ENCODE results near the gene CCDC186.
"Not testable (repeated sequence)": the region's sequence is repeated elsewhere in the genome, so short reads cannot be mapped to it uniquely, and the experiment has no call there.

The CCDC186 gene

DNA sequence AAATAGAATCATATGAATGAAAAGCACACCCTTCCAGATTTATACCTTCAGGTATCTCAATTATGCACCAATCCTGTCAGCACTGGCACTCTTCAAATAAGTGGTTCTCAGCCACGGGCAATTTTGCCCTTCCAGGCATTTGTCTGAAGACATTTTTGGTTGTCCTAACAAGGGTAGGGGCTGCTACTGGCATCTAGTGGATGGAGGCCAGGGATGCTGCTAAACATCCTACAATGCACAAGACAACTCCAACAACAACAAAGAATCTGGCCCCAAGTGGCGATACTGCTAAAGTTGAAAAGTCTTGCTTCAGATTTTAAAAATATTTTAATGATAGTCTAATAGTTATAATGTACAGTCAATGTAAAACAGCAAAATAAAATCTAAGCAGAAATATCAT lies 16.1 kb downstream of the CCDC186 start:
- TF ChIP-seq CTCF (IDR thresholded peaks at IDR 0.05; ENCODE audit: borderline replicate concordance, extremely low read depth, low read length, poor library complexity, severe bottlenecking): no peak
- no peak for TF ChIP-seq EZH2 (IDR thresholded peaks at IDR 0.05; ENCODE audit: borderline replicate concordance, low read depth, low read length, severe bottlenecking)
- no peak for DNase-seq

GRCh38 chr10:114151892-114152291 lies 22.1 kb downstream of the CCDC186 start:
- Histone ChIP-seq H3K79me2 (ENCODE audit: insufficient read depth, low read length) (no peaks in the 10 kb centered on the region), H3K4me3 (ENCODE audit: low read depth in 1 of 2, low read length in 2 of 2) (no peak overlapping the region), H3K27me3 (ENCODE audit: insufficient read depth, low read length, poor library complexity) (no peaks in the 10 kb centered on the region), H2AFZ (ENCODE audit: low read depth, low read length) (no peak overlapping the region), H3K4me2 (ENCODE audit: insufficient read depth, low read length) (no peak overlapping the region), H3K27ac (ENCODE audit: low read length) (no peak overlapping the region), H3K4me1 (ENCODE audit: insufficient read depth, low read length) (no peaks in the 10 kb centered on the region), H3K36me3 (ENCODE audit: insufficient read depth, low read length) (peaks cover 27% of the 10 kb centered on the region; the same call in 1 of the 2 replicates), H3K9ac (ENCODE audit: low read depth, low read length) (no peak overlapping the region), H3K9me3 (ENCODE audit: insufficient read depth, low read length, severe bottlenecking) (no peaks in the 10 kb centered on the region), H4K20me1 (ENCODE audit: insufficient read depth, low read length) (no peaks in the 10 kb centered on the region)
- DNase-seq (no peak), ATAC-seq (ENCODE audit: insufficient read depth, low read depth) (no peak)
- TF ChIP-seq CTCF (IDR thresholded peaks at IDR 0.05; ENCODE audit: borderline replicate concordance, extremely low read depth, low read length, poor library complexity, severe bottlenecking) (no peak), EZH2 (IDR thresholded peaks at IDR 0.05; ENCODE audit: borderline replicate concordance, low read depth, low read length, severe bottlenecking) (no peak)

More for the DNA sequence above, 16.1 kb downstream of the CCDC186 start:
- Histone ChIP-seq H3K4me3 (ENCODE audit: low read depth in 1 of 2, low read length in 2 of 2) (no peak overlapping the region), H3K4me2 (ENCODE audit: insufficient read depth, low read length) (no peak overlapping the region), H3K27ac (ENCODE audit: low read length) (no peak overlapping the region), H3K79me2 (ENCODE audit: insufficient read depth, low read length) (no peaks in the 10 kb centered on the region), H2AFZ (ENCODE audit: low read depth, low read length) (no peak overlapping the region), H3K36me3 (ENCODE audit: insufficient read depth, low read length) (0 out of 2 replicates have a peak, but pooled peaks cover 6% of the 10 kb centered on the region), H3K9ac (ENCODE audit: low read depth, low read length) (no peak overlapping the region), H3K9me3 (ENCODE audit: insufficient read depth, low read length, severe bottlenecking) (no peaks in the 10 kb centered on the region), H4K20me1 (ENCODE audit: insufficient read depth, low read length) (no peaks in the 10 kb centered on the region), H3K27me3 (ENCODE audit: insufficient read depth, low read length, poor library complexity) (no peaks in the 10 kb centered on the region), H3K4me1 (ENCODE audit: insufficient read depth, low read length) (no peaks in the 10 kb centered on the region)
- ATAC-seq (ENCODE audit: insufficient read depth, low read depth): no peak

GRCh38 chr10:114151486-114151885 lies 22.5 kb downstream of the CCDC186 start:
- Histone ChIP-seq H3K36me3 (ENCODE audit: insufficient read depth, low read length) (peaks cover 27% of the 10 kb centered on the region; the same call in 1 of the 2 replicates), H4K20me1 (ENCODE audit: insufficient read depth, low read length) (no peaks in the 10 kb centered on the region), H2AFZ (ENCODE audit: low read depth, low read length) (no peak overlapping the region), H3K79me2 (ENCODE audit: insufficient read depth, low read length) (no peaks in the 10 kb centered on the region), H3K9me3 (ENCODE audit: insufficient read depth, low read length, severe bottlenecking) (no peaks in the 10 kb centered on the region), H3K4me3 (ENCODE audit: low read depth in 1 of 2, low read length in 2 of 2) (no peak overlapping the region), H3K4me2 (ENCODE audit: insufficient read depth, low read length) (no peak overlapping the region), H3K27me3 (ENCODE audit: insufficient read depth, low read length, poor library complexity) (no peaks in the 10 kb centered on the region), H3K27ac (ENCODE audit: low read length) (no peak overlapping the region), H3K4me1 (ENCODE audit: insufficient read depth, low read length) (no peaks in the 10 kb centered on the region), H3K9ac (ENCODE audit: low read depth, low read length) (no peak overlapping the region)
- no peak for TF ChIP-seq CTCF (IDR thresholded peaks at IDR 0.05; ENCODE audit: borderline replicate concordance, extremely low read depth, low read length, poor library complexity, severe bottlenecking)
- no peak for TF ChIP-seq EZH2 (IDR thresholded peaks at IDR 0.05; ENCODE audit: borderline replicate concordance, low read depth, low read length, severe bottlenecking)
- ATAC-seq (ENCODE audit: insufficient read depth, low read depth) (no peak), DNase-seq (no peak)

DNA sequence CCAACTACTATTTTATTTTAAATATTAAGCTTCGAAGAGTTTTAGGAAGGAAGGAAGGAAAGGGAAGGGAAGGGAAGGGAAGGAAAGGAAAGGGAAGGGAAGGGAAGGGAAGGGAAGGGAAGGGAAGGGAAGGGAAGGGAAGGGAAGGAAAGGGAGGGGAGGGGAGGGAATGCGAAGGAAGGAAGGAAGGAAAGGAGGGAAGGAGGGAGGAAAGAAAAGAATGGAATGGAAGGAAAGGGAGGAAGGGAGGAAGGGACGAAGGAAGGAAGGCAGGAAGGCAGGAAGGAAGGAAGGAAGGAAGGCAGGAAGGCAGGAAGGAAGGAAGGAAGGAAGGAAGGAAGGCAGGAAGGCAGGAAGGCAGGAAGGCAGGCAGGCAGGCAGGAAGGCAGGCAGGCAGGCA lies 24.5 kb downstream of the CCDC186 start:
- not testable (repeated sequence) for H2AFZ ChIP-seq (ENCODE audit: low read depth, low read length); H3K27me3 ChIP-seq (ENCODE audit: insufficient read depth, low read length, poor library complexity); H3K4me2 ChIP-seq (ENCODE audit: insufficient read depth, low read length); H3K27ac ChIP-seq (ENCODE audit: low read length); ATAC-seq (ENCODE audit: insufficient read depth, low read depth); H4K20me1 ChIP-seq (ENCODE audit: insufficient read depth, low read length); H3K4me1 ChIP-seq (ENCODE audit: insufficient read depth, low read length); H3K79me2 ChIP-seq (ENCODE audit: insufficient read depth, low read length); H3K4me3 ChIP-seq (ENCODE audit: low read depth in 1 of 2, low read length in 2 of 2); DNase-seq; H3K9me3 ChIP-seq (ENCODE audit: insufficient read depth, low read length, severe bottlenecking); H3K9ac ChIP-seq (ENCODE audit: low read depth, low read length)
- H3K36me3 ChIP-seq (ENCODE audit: insufficient read depth, low read length): peaks cover 27% of the 10 kb centered on the region; the same call in 1 of the 2 replicates

Measured in DND-41 (cell line).